ENCODE results near the gene SNAP29.

- TF ChIP-seq CTCF (IDR thresholded peaks at IDR 0.05): no peak
- no peak for TF ChIP-seq POLR2A (IDR thresholded peaks at IDR 0.05)
Observed at GRCh38 chr22:20937794-20938671, 79.2 kb downstream of the SNAP29 start.
